H1 (cell line): Measurements from ENCODE around the gene SMIM24. TPM values are rescaled to one million over a fixed set of nuclear protein-coding genes. Genes with fewer than 3 reads are reported as not detected.

Experiments
- BCL11A ChIP-seq, 2 experiments: IDR thresholded peaks; one replicate each; pipeline ENCODE4 v1.6.1; 2011; ENCODE audit warnings: low read depth in 2 of 2, low read length in 2 of 2, mild to moderate bottlenecking in 2 of 2
- CTBP2 ChIP-seq: IDR thresholded peaks from 2 replicates; pipeline ENCODE4 v1.7.0; 2011; ENCODE audit warnings: borderline replicate concordance, mild to moderate bottlenecking, moderate library complexity, mixed read lengths, low read length; ENCODE audit not compliant: insufficient read depth, insufficient read length
- GTF2F1 ChIP-seq: IDR thresholded peaks from 2 replicates; pipeline ENCODE4 v1.6.1; 2012; ENCODE audit warnings: low read depth, low read length, improper control_type of control experiment, borderline replicate concordance
- JUND ChIP-seq: IDR thresholded peaks from 2 replicates; pipeline ENCODE4 v1.6.1; 2011; ENCODE audit warnings: mild to moderate bottlenecking, improper control_type of control experiment, low read length
- RBBP5 ChIP-seq: IDR thresholded peaks from 2 replicates; pipeline ENCODE4 v1.7.1; 2012; ENCODE audit warnings: low read depth, mild to moderate bottlenecking, inconsistent platforms, low read length, moderate library complexity, borderline replicate concordance
- YY1 ChIP-seq: IDR thresholded peaks from 2 replicates; pipeline ENCODE4 v1.6.1; 2011; ENCODE audit warnings: low read depth, mild to moderate bottlenecking, low read length
- polyA plus RNA-seq, 7 experiments: library from polyadenylated mRNA; depleted of rRNA in 3 of 7; stranded (reverse) in 5 of 7; unstranded in 2 of 7; fragments of >200 nt in 5 of 7; fragments of 200-250 nt in 2 of 7; gene quantifications; 1 replicate in 5 of 7; 2 replicates in 1 of 7; 4 replicates in 1 of 7; pipeline versions ENCODE4 v1.2.1 to v1.2.3, GENCODE V29; 2011 to 2013; ENCODE audit warnings: missing spikeins in 2 of 7, mixed read lengths in 2 of 7
- total RNA-seq: library from RNA; stranded (reverse); fragmentation: NEBNext Ultra II Directional; extraction: Animal tissue kit (Norgen Biotek cat#: 25700); gene quantifications from 2 replicates; pipeline ENCODE4 v1.2.1, GENCODE V29; 2021

Gene SMIM24
- total and polyA plus RNA-seq, 2 of the 8 experiments (the other 6 are each of a cell fraction or from before 2014, with no cell fraction given), result 3.8 to 4.5 TPM

GRCh38 chr19:3465552-3465951 lies 14.8 kb downstream of the SMIM24 start (continued):
- TF ChIP-seq JUND (no peak), BCL11A (IDR thresholded peaks at IDR 0.05; ENCODE audit: low read depth in 2 of 2, low read length in 2 of 2) (no peak), YY1 (no peak), RBBP5 (no peak), GTF2F1 (no peak), CTBP2 (no peak)
